A673 (cell line): ENCODE data around the gene HMX3.

Experiments used
- CTCF ChIP-seq: fragments of 300-800, 200-600 bp; sonication (generic); conservative IDR thresholded peaks from 2 replicates; pipeline ENCODE4 v1.5.1; 2017; ENCODE audit warnings: low read depth, mild to moderate bottlenecking, antibody characterized with exemption, low read length, moderate library complexity, mixed read lengths
- EZH2 ChIP-seq: fragments of 200-600 bp; sonication (generic); IDR thresholded peaks from 2 replicates; pipeline ENCODE4 v1.6.1; 2017; ENCODE audit warnings: borderline replicate concordance, low read depth, mild to moderate bottlenecking, mixed read lengths, antibody characterized with exemption, low read length; ENCODE audit not compliant: poor library complexity, severe bottlenecking

- no peak for TF ChIP-seq CTCF
- TF ChIP-seq EZH2: no peak
Observed at GRCh38 chr10:123160311-123160980, 24.7 kb downstream of the HMX3 start.
